Activated CD4-positive, alpha-beta T cell treated with anti-CD3 and anti-CD28 coated beads, Interleukin-2, amount 50 U/mL, for 16 hours (primary cell): ENCODE results near the gene ISY1.
A peak's percentile ranks its signal among the peaks of the same experiment; 100 is the strongest.
"Not testable (repeated sequence)": the region's sequence is repeated elsewhere in the genome, so short reads cannot be mapped to it uniquely, and the experiment has no call there.

Experiments used
- DNase-seq: peaks from one replicate; pipeline ENCODE4 v3.0.0-alpha.2; 2020

ISY1 gene

DNA sequence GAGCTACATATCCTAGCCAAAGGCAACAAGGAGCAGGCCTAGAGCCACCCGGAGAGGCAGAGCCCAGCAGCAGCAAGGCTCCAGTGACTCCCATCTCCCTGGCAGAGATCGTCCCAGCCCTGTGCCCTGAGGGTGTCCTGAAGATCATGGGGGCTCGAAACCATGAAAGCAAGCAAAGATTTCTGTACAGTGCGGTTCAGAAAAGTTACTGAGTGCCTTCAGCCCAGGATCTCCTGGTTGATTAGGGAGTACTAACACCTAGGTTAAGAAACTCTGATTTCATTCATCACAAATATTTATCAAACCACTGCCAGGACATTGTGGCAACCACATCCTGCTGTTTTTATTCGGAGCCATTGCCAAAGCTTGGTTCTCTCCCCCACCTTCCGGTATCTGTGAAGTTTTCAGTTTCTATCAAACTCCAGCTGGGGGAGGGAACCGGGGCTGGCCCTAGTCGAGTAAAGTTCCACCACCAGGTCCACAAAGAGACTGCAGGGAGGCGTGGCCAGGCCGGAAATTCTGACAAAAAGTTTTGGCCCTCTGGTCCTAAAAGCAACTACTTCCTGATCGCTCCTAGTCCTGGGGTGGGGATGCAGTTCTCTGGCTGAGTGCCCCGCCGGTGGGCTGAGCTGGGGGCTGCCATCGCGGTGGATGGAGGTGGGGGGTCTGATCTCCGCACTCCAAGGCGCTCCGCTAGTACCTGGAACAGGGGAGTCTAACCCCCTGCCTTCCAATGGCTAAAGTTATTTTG, 40.4 kb downstream of the ISY1 start:
- DNase-seq = peak; percentile 98

- DNase-seq = peak; percentile 27
Observed at GRCh38 chr3:129119365-129120100, 41.3 kb downstream of the ISY1 start.

DNA sequence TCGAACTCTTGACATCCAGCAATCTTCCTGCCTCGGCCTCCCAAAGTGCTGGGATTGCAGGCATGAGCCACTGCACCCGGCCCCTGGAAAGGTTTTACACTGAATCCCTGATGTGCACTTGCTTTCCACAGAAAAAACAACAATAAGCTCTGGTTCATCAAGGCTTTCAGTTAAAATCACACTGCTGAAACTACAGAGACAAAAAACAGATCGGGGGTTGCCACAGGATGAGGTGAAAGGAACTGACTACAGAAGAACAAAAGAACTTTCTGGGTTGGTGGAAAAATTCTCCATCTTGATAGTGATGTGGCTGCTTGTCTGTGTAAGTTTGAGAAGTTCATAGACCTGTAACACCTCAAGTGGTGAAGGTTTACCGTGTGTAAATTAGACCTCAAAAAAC, 42.1 kb downstream of the ISY1 start:
- DNase-seq = peak; percentile 66

GRCh38 chr3:129117134-129117533, 43.7 kb downstream of the ISY1 start:
- no peak for DNase-seq

DNA sequence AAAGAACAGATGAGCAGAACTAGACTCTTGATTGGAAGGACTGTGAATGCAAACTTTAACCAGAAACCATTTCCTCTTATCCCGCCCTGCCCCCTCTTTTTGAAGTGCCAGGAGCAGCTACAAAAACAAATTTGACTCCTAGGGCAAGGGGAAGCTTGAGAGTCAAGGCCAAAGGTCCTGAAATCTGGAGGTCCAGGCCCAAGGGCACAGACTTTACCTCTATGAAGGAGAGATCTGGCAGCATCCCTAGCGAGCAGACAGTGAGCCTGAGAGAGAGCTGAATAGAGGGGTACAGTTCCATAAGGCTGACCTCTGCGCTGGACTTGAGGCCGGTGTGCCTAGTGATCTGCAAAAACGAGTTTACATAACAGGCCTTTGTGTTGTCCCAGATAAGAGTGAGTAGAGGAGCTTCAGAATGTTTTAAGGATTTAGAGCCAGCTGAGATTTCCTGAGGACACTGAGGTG, 44.3 kb downstream of the ISY1 start:
- DNase-seq = no peak

GRCh38 chr3:129114455-129114854, 46.4 kb downstream of the ISY1 start:
- no peak for DNase-seq

GRCh38 chr3:129112308-129113052, 48.4 kb downstream of the ISY1 start:
- peak; percentile 69 for DNase-seq

GRCh38 chr3:129111076-129111780, 49.6 kb downstream of the ISY1 start:
- not testable (repeated sequence) for DNase-seq

DNA sequence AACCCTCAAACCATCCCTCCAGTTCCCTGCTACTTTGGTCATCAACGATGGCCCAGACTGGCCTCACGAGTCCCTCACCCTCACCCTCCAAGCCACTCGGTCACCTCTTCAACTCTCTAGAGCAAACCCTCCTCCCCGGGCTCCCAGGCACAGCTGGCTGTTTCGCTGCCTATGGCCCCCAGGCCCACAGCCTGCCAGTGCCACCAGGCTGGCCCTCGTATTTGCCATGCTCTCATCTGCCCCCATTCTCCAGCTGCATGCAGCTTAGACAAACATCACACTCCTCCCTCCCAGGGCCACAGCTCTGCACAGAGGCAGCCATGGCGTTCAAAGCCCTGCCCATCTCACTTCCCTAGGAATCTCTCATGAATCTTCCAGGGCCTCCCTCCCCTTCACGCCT, 53.1 kb downstream of the ISY1 start:
- no peak for DNase-seq

DNA sequence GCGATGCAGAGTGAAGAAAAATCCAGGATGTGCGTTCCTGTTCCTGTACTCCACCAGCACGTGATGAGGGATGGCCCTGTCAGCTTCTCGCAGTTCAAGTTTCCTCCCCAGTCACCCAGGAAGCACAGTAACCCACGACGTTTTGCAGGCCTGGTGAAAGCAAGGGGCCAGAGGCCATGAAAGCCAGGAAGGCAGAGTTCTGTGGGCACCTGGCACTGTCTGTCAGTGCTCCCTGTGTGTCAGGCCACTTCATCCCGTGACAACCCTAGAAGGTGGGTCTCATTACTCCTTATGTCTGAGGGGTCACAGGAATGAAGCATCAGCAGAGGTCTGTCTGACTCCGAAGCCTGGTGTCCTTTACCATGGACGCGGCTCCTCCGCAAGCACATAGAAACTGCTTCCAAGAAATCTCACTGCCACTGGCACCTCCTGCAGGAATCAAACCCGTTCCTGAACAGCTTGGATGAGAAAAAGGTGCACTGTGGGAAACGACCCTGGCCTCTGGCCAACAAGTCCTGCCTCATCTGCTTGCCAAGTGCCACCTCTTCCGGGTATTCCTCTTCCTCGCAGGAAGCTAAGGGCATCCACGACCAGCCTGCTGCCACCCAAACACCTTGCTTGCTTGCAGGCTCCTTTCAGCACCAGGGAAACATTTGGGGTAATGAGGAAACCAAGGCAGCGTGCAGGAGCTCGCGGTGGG, 53.8 kb downstream of the ISY1 start:
- DNase-seq = no peak

- no peak for DNase-seq
Observed at GRCh38 chr3:129106320-129106719, 54.5 kb downstream of the ISY1 start.

- no peak for DNase-seq
Observed at GRCh38 chr3:129105862-129106261, 55.0 kb downstream of the ISY1 start.

DNA sequence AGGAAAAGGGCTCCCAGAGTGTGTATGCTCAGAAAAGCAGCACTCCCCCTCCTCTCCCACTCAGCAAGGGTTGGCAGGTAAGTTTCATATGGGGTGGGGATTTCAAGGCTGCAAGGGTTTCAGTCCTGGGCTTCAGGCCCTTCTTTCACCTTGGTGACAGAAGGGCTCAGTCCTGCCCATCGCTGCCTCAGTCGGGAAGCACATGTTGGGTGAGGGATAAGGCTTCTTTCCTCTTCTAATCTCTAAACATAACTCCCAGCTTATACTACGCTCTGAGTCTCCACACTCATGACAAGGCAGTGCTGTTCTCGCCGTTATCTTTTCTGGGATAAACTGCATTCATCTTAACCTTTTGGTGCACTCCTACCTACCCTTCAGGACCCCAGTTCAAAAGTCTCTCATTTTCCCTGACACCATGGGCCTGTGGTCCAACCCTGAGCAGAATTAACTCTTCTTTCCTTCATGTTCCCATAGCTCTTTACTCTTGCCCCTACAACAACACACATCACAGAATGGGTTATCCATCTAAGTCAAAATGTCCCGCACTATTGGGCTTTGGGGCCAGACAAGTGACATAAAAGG, 56.3 kb downstream of the ISY1 start:
- no peak for DNase-seq

DNA sequence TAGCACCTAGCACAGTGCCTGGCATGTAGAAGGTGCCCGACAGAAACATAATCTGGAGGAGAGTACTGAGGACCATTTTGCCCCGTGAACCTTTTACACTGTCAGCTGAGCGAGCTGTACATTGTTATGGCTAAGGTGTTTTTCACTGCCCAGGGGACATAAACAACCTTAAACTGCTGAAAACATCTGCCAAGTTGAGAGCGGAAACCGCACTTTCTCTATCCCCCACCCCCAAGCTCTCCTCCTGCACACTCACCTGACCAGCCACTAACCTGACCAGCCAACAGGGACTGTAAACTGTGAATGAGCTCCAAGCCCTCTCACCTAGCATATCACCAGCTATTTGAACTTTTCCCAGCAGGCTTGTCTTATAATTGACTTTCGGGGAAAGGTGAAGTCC, 56.8 kb downstream of the ISY1 start:
- DNase-seq = no peak

DNA sequence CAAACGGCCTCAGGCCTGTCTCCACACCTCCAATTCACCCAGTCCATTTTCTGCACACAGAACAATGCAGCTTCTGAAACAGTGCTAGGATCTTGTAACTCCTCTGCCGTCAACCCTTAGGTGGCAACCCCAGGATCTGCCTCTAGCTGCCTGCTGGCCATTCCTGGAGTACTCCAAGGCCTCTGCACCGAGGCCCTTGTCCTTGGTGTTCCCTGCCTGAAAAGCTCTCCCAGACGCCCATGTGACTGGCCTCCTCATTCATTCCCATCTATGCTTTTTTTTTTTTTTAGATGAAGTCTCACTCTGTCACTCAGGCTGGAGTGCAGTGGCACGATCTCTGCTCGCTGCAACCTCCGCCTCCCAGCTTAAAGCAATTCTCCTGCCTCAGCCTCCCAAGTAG, 57.6 kb downstream of the ISY1 start:
- DNase-seq = no peak

DNA sequence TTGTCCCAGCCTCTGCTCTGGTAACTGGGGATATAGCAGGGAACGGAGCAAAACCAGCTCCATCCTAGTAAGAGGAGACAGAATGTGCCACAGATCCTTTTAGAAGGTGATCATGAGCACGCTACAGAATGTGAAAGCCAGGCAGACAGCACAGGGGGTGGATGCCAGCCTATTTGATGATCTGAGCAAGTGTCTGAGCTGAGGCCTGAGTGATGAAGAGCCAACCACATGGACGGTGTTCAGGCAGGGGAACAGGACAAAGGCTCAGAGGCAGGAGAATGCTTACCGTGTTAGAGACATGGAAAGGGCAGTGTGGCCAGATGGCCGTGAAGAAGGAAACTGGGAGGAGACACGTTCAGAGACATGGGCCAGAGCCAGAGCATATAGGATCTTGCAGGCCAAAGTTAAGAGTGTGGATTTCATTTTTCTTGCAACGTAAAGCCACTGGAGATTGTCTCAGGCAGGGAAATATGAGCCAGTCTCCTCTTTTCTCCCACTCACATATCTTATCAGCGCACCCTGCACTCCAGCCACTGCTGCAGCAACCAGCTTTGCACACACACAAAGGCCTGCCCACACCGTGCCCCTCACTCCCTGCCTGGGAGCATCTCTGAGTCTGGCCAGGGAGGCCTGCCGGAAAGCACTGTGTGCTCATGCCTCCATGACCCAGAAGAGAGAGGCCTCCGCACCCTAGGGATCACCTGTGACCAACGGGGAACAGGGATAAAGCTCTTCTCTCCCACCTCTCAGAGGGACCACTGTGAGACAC, 59.3 kb downstream of the ISY1 start:
- no peak for DNase-seq

- DNase-seq = no peak
Observed at GRCh38 chr3:129100274-129100673, 60.6 kb downstream of the ISY1 start.

DNA sequence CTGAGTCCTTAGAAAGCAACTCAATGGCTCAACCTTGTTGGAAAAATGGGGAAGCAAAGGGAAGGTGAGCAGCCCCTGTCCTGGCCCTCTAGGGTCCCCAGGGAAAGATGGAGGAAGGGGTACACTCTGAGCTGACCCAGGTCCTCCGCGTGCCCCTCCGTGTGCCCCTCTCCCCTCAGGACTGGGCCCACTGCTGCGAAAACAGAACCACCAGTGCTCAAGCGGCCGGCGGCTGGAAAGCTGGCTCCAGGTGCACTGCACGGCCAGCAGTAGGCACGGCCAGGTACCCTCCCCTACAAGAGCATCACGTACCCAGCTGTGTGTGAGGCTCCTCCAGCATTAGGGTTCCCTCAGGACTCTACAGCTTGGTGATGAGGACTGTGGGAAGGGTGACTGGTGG, 65.6 kb downstream of the ISY1 start:
- no peak for DNase-seq

- DNase-seq = not testable (repeated sequence)
Observed at GRCh38 chr3:129088312-129088711, 72.6 kb downstream of the ISY1 start.

- DNase-seq = not testable (repeated sequence)
Observed at GRCh38 chr3:129087904-129088303, 73.0 kb downstream of the ISY1 start.

DNA sequence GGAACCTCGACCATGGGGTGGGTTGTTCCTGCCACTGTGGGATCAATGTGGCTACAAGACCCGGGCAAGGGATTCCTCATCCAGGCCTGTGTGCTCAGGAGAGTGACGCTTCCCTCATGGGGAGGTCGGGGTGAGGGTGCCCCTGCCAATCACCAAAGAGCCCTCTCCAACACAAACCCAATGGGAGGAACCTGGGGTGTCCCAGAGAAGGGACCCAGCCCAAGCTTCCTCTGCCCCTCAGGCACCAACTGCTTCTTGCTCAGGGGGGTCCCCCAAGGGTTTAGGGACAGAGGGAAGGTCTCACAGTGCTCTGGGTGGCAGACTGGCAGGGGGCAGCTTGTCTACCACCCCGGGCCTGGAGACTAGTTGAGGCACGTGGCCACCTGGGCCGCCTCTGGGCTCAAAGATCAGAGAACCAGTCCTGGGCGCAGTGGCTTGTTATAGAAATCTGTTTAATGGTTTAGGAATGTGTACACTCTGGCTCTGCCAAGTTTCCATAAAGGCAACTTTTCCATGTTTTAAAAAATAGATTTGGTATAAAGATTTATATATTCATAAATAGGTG, 73.6 kb downstream of the ISY1 start:
- DNase-seq = no peak
